Measurements from ENCODE around the gene NID2. TPM values are rescaled to one million over a fixed set of nuclear protein-coding genes. Genes with fewer than 3 reads are reported as not detected.

NID2 gene
- polyA plus RNA-seq, 1 of the 3 experiments (the other 2 are of a cell fraction) = 22.7 TPM

DNA sequence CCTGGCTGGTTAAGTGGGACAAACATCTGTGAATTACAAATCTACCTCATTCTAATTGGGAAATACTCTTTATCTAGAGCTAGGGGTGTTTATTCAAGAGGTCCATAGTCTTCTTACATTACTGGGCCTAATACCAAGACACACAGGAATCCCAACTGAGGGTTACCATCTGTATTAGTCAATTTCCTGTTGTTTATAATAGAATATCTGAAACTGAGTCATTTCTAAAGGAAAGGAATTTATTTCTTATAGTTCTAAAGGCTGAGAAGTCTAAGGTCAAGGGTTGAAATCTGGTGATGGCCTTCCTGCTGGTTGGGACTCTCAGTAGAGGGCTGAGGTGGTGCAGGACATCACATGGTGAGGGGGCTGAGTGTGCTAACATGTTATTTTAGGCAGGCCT is 43.5 kb downstream of the NID2 start (continued):
- TF ChIP-seq EZH2phosphoT487 (IDR thresholded peaks at IDR 0.05; ENCODE audit: borderline replicate concordance, low read depth) = no peak

DNA sequence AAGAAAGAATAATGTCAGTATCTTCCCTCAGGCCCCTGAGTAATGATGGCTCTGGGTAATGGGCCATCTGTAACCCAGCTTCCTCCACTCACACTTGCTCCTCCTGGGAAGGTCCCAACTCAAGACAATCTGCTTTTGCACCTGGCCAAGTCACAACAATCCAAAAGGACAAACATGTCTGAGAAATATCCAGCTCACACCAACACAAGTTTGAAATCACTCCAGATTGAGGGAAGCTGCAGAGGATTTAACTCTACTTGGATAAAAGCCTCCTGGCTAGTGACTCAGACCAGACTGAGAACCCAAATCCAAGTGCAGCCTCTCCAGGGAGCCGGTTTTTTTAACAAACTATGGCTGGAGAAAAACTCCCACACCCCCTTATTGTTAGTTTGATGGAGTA is 45.3 kb downstream of the NID2 start:
- TF ChIP-seq TCF12 (IDR thresholded peaks at IDR 0.05) = 0 out of 2 replicates have a peak, but pooled peaks have one; percentile 32
- TF ChIP-seq RXRA (IDR thresholded peaks at IDR 0.05; ENCODE audit: borderline replicate concordance, low read depth) = no peak
- peak; percentile 28; the same call in 1 of the 2 replicates for TF ChIP-seq FOSL2 (IDR thresholded peaks at IDR 0.05; ENCODE audit: borderline replicate concordance, low read depth)
- Histone ChIP-seq H3F3A (replicated peaks; ENCODE audit: insufficient read depth) (peaks cover 28% of the 10 kb centered on the region), H3K9me3 (no peaks in the 10 kb centered on the region; the same call in 1 of the 2 replicates), H2AFZ (ENCODE audit: low read depth) (no peak overlapping the region), H3K79me2 (ENCODE audit: insufficient read depth) (no peaks in the 10 kb centered on the region), H3K4me3 (ENCODE audit: low read depth in 2 of 2, low read length in 1 of 2) (no peak overlapping the region), H3K36me3 (replicated peaks in 1 of 2; ENCODE audit: control insufficient read depth in 1 of 2, insufficient read depth in 2 of 2, low read length in 1 of 2) (peaks cover 0 to 21% of the 10 kb centered on the region in 2 experiments), H3K27ac (ENCODE audit: low read depth in 2 of 2, low read length in 1 of 2) (peak overlapping the region in 1 of 2 experiments; percentile 94; a peak in 2 of 4 replicates), H3K27me3 (ENCODE audit: insufficient read depth) (no peaks in the 10 kb centered on the region), H3K9me2 (no peaks in the 10 kb centered on the region), H3K4me2 (no peak overlapping the region), H3K9ac (no peak overlapping the region), H3K4me1 (ENCODE audit: control insufficient read depth in 1 of 2, insufficient read depth in 2 of 2, low read depth in 1 of 2, low read length in 1 of 2) (peaks cover 0 to 33% of the 10 kb centered on the region in 2 experiments; a peak in 3 of 4 replicates), H4K20me1 (ENCODE audit: insufficient read depth) (no peaks in the 10 kb centered on the region)
- ChIA-PET CTCF (no interaction called here), POLR2A (no interaction called here)
- 0% methylated on average over 1 of the region's 1 CpG for WGBS (ENCODE audit: low lambda C conversion rate)
- DNase-seq = no peak

DNA sequence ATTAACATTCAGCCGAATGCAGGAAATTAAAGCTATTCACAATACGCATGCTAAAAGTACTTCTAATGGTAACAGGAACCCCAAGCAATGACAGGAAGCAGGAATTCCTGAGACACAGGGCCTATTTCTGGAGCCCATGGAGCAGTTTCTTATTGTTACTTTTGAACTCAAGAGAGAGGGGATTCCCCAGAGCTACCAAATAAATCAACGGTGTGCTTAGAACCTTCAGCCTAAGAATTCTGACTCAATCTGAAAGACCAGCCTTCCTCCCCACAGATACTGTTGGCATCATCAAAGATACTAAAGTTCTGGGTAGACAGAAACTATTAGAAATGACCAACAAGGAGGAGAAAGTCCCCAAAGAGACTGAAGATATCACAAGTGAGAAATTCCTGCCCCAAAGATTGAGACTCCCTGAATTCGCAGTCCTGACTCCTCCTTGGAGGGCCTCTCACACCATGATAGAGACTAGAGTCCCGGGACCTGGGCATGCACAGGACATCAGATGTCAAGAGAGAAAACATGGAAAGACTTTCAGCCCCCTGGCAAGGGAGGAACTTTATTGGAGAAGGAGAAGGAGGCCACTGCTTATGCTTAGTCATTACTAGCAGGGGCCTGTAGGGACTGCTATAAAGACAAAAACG is 46.8 kb downstream of the NID2 start:
- Histone ChIP-seq H3K4me3 (ENCODE audit: low read depth in 2 of 2, low read length in 1 of 2) (no peak overlapping the region), H3K9ac (no peak overlapping the region), H3K4me2 (no peak overlapping the region), H4K20me1 (ENCODE audit: insufficient read depth) (no peaks in the 10 kb centered on the region), H2AFZ (ENCODE audit: low read depth) (no peak overlapping the region), H3K27ac (ENCODE audit: low read depth in 2 of 2, low read length in 1 of 2) (no peak overlapping the region), H3K4me1 (ENCODE audit: control insufficient read depth in 1 of 2, insufficient read depth in 2 of 2, low read depth in 1 of 2, low read length in 1 of 2) (peaks cover 4 to 33% of the 10 kb centered on the region in 2 experiments; a peak in 3 of 4 replicates), H3F3A (replicated peaks; ENCODE audit: insufficient read depth) (peaks cover 28% of the 10 kb centered on the region), H3K9me2 (no peaks in the 10 kb centered on the region), H3K79me2 (ENCODE audit: insufficient read depth) (no peaks in the 10 kb centered on the region), H3K36me3 (replicated peaks in 1 of 2; ENCODE audit: control insufficient read depth in 1 of 2, insufficient read depth in 2 of 2, low read length in 1 of 2) (peaks cover 0 to 9% of the 10 kb centered on the region in 2 experiments), H3K9me3 (no peaks in the 10 kb centered on the region; the same call in 1 of the 2 replicates), H3K27me3 (ENCODE audit: insufficient read depth) (no peaks in the 10 kb centered on the region)
- CTCF ChIA-PET = interaction anchor here (1.4 kb wide), 1 partner anchor 18 kb away, joined by 3 read pairs; no protein-coding TSS in a partner anchor
- no peak for TF ChIP-seq POLR2AphosphoS5 (IDR thresholded peaks at IDR 0.05; ENCODE audit: low read depth, low read length)
- no peak for TF ChIP-seq MXI1 (IDR thresholded peaks at IDR 0.05; ENCODE audit: low read depth, low read length)
- no peak for TF ChIP-seq FOSL2 (IDR thresholded peaks at IDR 0.05; ENCODE audit: borderline replicate concordance, low read depth)
- TF ChIP-seq SMC3 (IDR thresholded peaks at IDR 0.05; ENCODE audit: low read depth, low read length) = no peak
- no peak for TF ChIP-seq YY1 (IDR thresholded peaks at IDR 0.05; ENCODE audit: low read depth)
- no peak for TF ChIP-seq NRF1 (IDR thresholded peaks at IDR 0.05; ENCODE audit: low read depth, low read length)
- TF ChIP-seq TAF1 (IDR thresholded peaks at IDR 0.05; ENCODE audit: borderline replicate concordance, low read depth, low read length) = no peak
- TF ChIP-seq GATA2 (CRISPR knock-in tag; IDR thresholded peaks at IDR 0.05) = no peak
- no peak for TF ChIP-seq RFX5 (IDR thresholded peaks at IDR 0.05; ENCODE audit: low read length)
- TF ChIP-seq, protein P1, sequence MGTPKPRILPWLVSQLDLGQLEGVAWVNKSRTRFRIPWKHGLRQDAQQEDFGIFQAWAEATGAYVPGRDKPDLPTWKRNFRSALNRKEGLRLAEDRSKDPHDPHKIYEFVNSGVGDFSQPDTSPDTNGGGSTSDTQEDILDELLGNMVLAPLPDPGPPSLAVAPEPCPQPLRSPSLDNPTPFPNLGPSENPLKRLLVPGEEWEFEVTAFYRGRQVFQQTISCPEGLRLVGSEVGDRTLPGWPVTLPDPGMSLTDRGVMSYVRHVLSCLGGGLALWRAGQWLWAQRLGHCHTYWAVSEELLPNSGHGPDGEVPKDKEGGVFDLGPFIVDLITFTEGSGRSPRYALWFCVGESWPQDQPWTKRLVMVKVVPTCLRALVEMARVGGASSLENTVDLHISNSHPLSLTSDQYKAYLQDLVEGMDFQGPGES (IDR thresholded peaks at IDR 0.05; ENCODE audit: low read depth, low read length) = no peak
- no peak for DNase-seq
- WGBS (ENCODE audit: low lambda C conversion rate) = 71% methylated on average over 6 of the region's 6 CpGs
- POLR2A ChIA-PET = no interaction called here

Data from SK-N-SH (cell line).